ENCODE results near the gene HERC4. TPM values are rescaled to one million over a fixed set of nuclear protein-coding genes. Genes with fewer than 3 reads are reported as not detected.

Gene HERC4
- total RNA-seq, 1 experiment from 2014 or later, result 36.5 TPM

DNA sequence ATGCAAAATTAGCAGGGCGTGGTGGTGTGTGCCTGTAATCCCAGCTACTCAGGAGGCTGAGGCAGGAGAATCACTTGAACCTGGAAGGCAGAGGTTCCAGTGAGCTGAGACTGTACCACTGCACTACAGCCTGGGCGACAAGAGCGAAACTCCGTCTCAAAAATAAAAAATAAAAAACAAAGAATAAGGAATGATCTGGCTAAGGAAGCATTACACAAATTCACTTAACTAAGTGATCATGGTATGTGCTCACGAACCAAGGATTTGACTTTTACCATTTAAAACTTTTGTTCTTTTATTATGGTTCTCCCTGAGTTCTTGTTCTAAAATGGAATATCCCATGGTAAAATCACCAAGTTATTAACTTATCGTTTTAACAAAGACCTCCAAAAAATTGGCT lies 119.5 kb downstream of the HERC4 start:
- Histone ChIP-seq H3K4me2 (ENCODE audit: low read length) (no peak overlapping the region), H3K79me2 (ENCODE audit: insufficient read depth, low read length) (no peaks in the 10 kb centered on the region), H3K36me3 (ENCODE audit: control insufficient read depth in 1 of 2, insufficient read depth in 2 of 2, low read length in 2 of 2) (peaks cover 5 to 9% of the 10 kb centered on the region in 2 experiments; a peak in 2 of 4 replicates), H3K27ac (ENCODE audit: low read depth, low read length) (no peak overlapping the region), H4K20me1 (ENCODE audit: insufficient read depth) (no peaks in the 10 kb centered on the region), H3K27me3 (ENCODE audit: insufficient read depth, low read length) (no peaks in the 10 kb centered on the region), H3K9me3 (ENCODE audit: control insufficient read depth in 1 of 2, insufficient read depth in 1 of 2, low read depth in 1 of 2, low read length in 2 of 2) (no peaks in the 10 kb centered on the region), H3K9ac (ENCODE audit: low read length) (no peak overlapping the region), H2AFZ (ENCODE audit: low read depth, low read length, poor library complexity, severe bottlenecking) (no peak overlapping the region), H3K4me1 (ENCODE audit: control insufficient read depth in 1 of 2, insufficient read depth in 2 of 2, low read length in 2 of 2) (no peaks in the 10 kb centered on the region), H3K9me2 (ENCODE audit: insufficient read depth) (no peaks in the 10 kb centered on the region), H3K4me3 (replicated peaks in 1 of 2; ENCODE audit: low read depth in 1 of 2, low read length in 2 of 2) (no peak overlapping the region)
- CTCF ChIA-PET, result no interaction called here
- intact Hi-C loops (cut with micrococcal nuclease), result no loop called here
- ATAC-seq, result no peak
- RAD21 ChIA-PET (ENCODE audit: low non-redundant PET in 1 of 2, low total read pairs in 2 of 2, uncharacterized antibody in 2 of 2, unreplicated experiment in 2 of 2), result no interaction called here
- POLR2A ChIA-PET, result no interaction called here
- TF ChIP-seq ZFX (IDR thresholded peaks at IDR 0.05) (no peak), EZH2 (IDR thresholded peaks at IDR 0.05) (no peak), POLR2A (IDR thresholded peaks at IDR 0.05; ENCODE audit: borderline replicate concordance, extremely low read depth, insufficient read depth, insufficient read length) (no peak), ELF1 (IDR thresholded peaks at IDR 0.05; ENCODE audit: borderline replicate concordance, low read depth) (no peak), YY1 (IDR thresholded peaks at IDR 0.05; ENCODE audit: extremely low read depth, insufficient replicate concordance, low read depth, low read length) (no peak), SIN3A (IDR thresholded peaks at IDR 0.05; ENCODE audit: low read depth) (no peak), CEBPB (IDR thresholded peaks at IDR 0.05; ENCODE audit: low read depth) (no peak), CTCF (IDR thresholded peaks at IDR 0.05 in 2 of 3, conservative IDR thresholded peaks at IDR 0.05 in 1 of 3; ENCODE audit: borderline replicate concordance in 1 of 3, insufficient read depth in 1 of 3, low read depth in 2 of 3, low read length in 2 of 3) (no peak), SRF (IDR thresholded peaks at IDR 0.05; ENCODE audit: low read depth) (no peak), ZNF274 (IDR thresholded peaks at IDR 0.05; ENCODE audit: low read depth, low read length) (no peak), POLR2AphosphoS5 (IDR thresholded peaks at IDR 0.05; ENCODE audit: low read depth, low read length) (no peak), TCF7L2 (IDR thresholded peaks at IDR 0.05; ENCODE audit: borderline replicate concordance, extremely low read depth, insufficient read depth, insufficient read length) (no peak), CBX3 (IDR thresholded peaks at IDR 0.05; ENCODE audit: low read depth) (no peak), EZH2phosphoT487 (IDR thresholded peaks at IDR 0.05; ENCODE audit: borderline replicate concordance) (no peak)
- TF ChIP-seq, protein P1, sequence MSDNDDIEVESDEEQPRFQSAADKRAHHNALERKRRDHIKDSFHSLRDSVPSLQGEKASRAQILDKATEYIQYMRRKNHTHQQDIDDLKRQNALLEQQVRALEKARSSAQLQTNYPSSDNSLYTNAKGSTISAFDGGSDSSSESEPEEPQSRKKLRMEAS (IDR thresholded peaks at IDR 0.05), result no peak
- TF ChIP-seq, protein P2, sequence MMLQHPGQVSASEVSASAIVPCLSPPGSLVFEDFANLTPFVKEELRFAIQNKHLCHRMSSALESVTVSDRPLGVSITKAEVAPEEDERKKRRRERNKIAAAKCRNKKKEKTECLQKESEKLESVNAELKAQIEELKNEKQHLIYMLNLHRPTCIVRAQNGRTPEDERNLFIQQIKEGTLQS (IDR thresholded peaks at IDR 0.05), result no peak
- DNase-seq (ENCODE audit: low read depth, low spot score), result no peak
- no TSS peak for BruUV-seq (replicated peaks)
